Neuronal stem cell (in vitro differentiated cells): ENCODE measurements around the gene TAF1A.

Experiments
- DNase-seq: peaks from one replicate; pipeline ENCODE4 v3.0.0-alpha.2; 2013; ENCODE audit warnings: low spot score
- H2AFZ ChIP-seq: one replicate; pipeline ENCODE4 v1.6.1; 2013; ENCODE audit warnings: mild to moderate bottlenecking, low read length, inconsistent platforms
- H2AK5ac ChIP-seq: 2 replicates; pipeline ENCODE4 v1.6.1; 2013; ENCODE audit warnings: low read depth, mild to moderate bottlenecking, inconsistent platforms, low read length, moderate library complexity, mixed read lengths
- H2BK120ac ChIP-seq: 2 replicates; pipeline ENCODE4 v1.6.1; 2013; ENCODE audit warnings: low read depth, mild to moderate bottlenecking, inconsistent platforms, low read length, moderate library complexity, mixed read lengths
- H2BK12ac ChIP-seq: one replicate; pipeline ENCODE4 v1.6.1; 2013; ENCODE audit warnings: low read length, inconsistent platforms
- H2BK15ac ChIP-seq: 2 replicates; pipeline ENCODE4 v1.6.1; 2013; ENCODE audit warnings: mild to moderate bottlenecking, low read length, inconsistent platforms, mixed read lengths
- H2BK5ac ChIP-seq: one replicate; pipeline ENCODE4 v1.6.1; 2013; ENCODE audit warnings: inconsistent platforms, mild to moderate bottlenecking, low read length, moderate library complexity
- H3K14ac ChIP-seq: one replicate; pipeline ENCODE4 v1.6.1; 2013; ENCODE audit warnings: low read length, inconsistent platforms
- H3K18ac ChIP-seq: 2 replicates; pipeline ENCODE4 v1.6.1; 2013; ENCODE audit warnings: low read length, inconsistent platforms
- H3K23ac ChIP-seq: 2 replicates; pipeline ENCODE4 v1.6.1; 2013; ENCODE audit warnings: low read depth, mild to moderate bottlenecking, mixed read lengths, low read length, inconsistent platforms; ENCODE audit not compliant: poor library complexity
- H3K27ac ChIP-seq: replicated peaks from 3 replicates; pipeline ENCODE4 v1.5.1; 2013; ENCODE audit warnings: low read length, inconsistent platforms
- H3K27me3 ChIP-seq, 3 experiments: 2 replicates each; pipeline ENCODE4 v1.6.1; 2013; ENCODE audit warnings: low read length in 3 of 3, mild to moderate bottlenecking in 2 of 3, inconsistent platforms in 1 of 3, low read depth in 1 of 3, mixed read lengths in 1 of 3, moderate library complexity in 1 of 3; ENCODE audit not compliant: control insufficient read depth in 3 of 3, insufficient read depth in 3 of 3
- H3K36me3 ChIP-seq, 2 donors: replicated peaks in 1 of 2; 2 replicates each; pipeline ENCODE4 v1.6.1; 2013; ENCODE audit warnings: low read length in 2 of 2; ENCODE audit not compliant: control insufficient read depth in 2 of 2, insufficient read depth in 2 of 2
- H3K4ac ChIP-seq: 2 replicates; pipeline ENCODE4 v1.6.1; 2013; ENCODE audit warnings: inconsistent platforms, mild to moderate bottlenecking, low read length, moderate library complexity
- H3K4me1 ChIP-seq, 2 donors: 1 replicate in 1 of 2; 2 replicates in 1 of 2; pipeline ENCODE4 v1.6.1; 2013; ENCODE audit warnings: low read length in 2 of 2, low read depth in 1 of 2; ENCODE audit not compliant: control insufficient read depth in 2 of 2, insufficient read depth in 1 of 2
- H3K4me2 ChIP-seq: one replicate; pipeline ENCODE4 v1.6.1; 2013; ENCODE audit warnings: mild to moderate bottlenecking, low read length, inconsistent platforms; ENCODE audit not compliant: insufficient read depth, poor library complexity, severe bottlenecking
- H3K4me3 ChIP-seq, 2 donors: 2 replicates each; pipeline ENCODE4 v1.5.1; 2013; ENCODE audit warnings: low read length in 2 of 2, mild to moderate bottlenecking in 2 of 2, inconsistent platforms in 1 of 2, moderate library complexity in 1 of 2
- H3K79me1 ChIP-seq: one replicate; pipeline ENCODE4 v1.6.1; 2013; ENCODE audit warnings: low read depth, mild to moderate bottlenecking, inconsistent platforms, low read length, moderate library complexity
- H3K9ac ChIP-seq: one replicate; pipeline ENCODE4 v1.6.1; 2013; ENCODE audit warnings: mild to moderate bottlenecking, low read depth, low read length, inconsistent platforms; ENCODE audit not compliant: poor library complexity
- H3K9me3 ChIP-seq, 2 donors: replicated peaks in 1 of 2; 2 replicates each; pipeline versions ENCODE3 to v1.6.1; 2013; ENCODE audit warnings: low read length in 2 of 2, mild to moderate bottlenecking in 2 of 2, inconsistent platforms in 1 of 2, low read depth in 1 of 2, mixed read lengths in 1 of 2, moderate library complexity in 1 of 2; ENCODE audit not compliant: control insufficient read depth in 2 of 2, insufficient read depth in 1 of 2
- H4K8ac ChIP-seq: one replicate; pipeline ENCODE4 v1.6.1; 2013; ENCODE audit warnings: low read depth, mild to moderate bottlenecking, inconsistent platforms, low read length, moderate library complexity
- H4K91ac ChIP-seq: one replicate; pipeline ENCODE4 v1.6.1; 2013; ENCODE audit warnings: low read length, low read depth, mild to moderate bottlenecking, inconsistent platforms; ENCODE audit not compliant: poor library complexity
- WGBS, 2 donors: extraction: QIAGEN DNeasy Blood & Tissue Kit; methylation state at CpG; one replicate each; pipeline ENCODE4 v1.1.7; 2013; ENCODE audit warnings: missing lambda C conversion rate in 2 of 2, mixed read lengths in 1 of 2; ENCODE audit not compliant: insufficient read length in 2 of 2, insufficient replicate concordance in 1 of 2; ENCODE audit errors: extremely low coverage in 2 of 2; 5-methylcytosine and 5-hydroxymethylcytosine counted together

TAF1A gene

DNA sequence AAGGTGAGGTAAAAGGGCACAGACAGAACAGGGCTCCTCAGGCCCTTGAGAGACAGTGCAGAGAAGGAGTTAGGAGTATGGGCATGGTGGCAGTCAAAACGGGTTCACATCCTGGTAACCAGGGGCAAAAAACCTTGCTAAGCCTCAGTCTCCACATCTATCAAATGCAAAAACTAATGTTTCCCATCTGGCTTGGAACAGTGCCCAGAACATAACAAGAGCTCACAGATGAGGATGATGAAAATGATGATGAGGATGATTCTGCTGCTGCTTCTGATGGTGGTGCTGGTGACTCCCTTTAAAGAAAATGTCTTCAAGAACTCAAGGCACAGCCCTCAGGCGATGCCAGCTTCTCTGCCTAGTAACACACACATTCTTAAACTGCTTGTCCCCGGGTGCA, 65.9 kb downstream of the TAF1A start:
- Histone ChIP-seq H2BK12ac (no peak overlapping the region), H3K9me3 (no peaks in the 10 kb centered on the region), H3K23ac (no peak overlapping the region), H3K14ac (no peak overlapping the region), H2BK5ac (no peak overlapping the region), H2BK120ac (no peak overlapping the region), H4K91ac (no peak overlapping the region), H3K4me3 (no peak overlapping the region), H2BK15ac (no peak overlapping the region), H2AFZ (no peak overlapping the region), H3K36me3 (no peaks in the 10 kb centered on the region), H4K8ac (no peak overlapping the region), H3K4me2 (no peak overlapping the region), H3K79me1 (no peaks in the 10 kb centered on the region), H3K18ac (no peak overlapping the region), H3K4ac (no peak overlapping the region), H3K9ac (no peak overlapping the region), H3K27me3 (no peaks in the 10 kb centered on the region), H3K27ac (no peak overlapping the region), H3K4me1 (no peaks in the 10 kb centered on the region), H2AK5ac (no peak overlapping the region)
- no peak for DNase-seq
- WGBS, 2 donors: no CpG with 5 or more reads among the region's 3 CpGs

DNA sequence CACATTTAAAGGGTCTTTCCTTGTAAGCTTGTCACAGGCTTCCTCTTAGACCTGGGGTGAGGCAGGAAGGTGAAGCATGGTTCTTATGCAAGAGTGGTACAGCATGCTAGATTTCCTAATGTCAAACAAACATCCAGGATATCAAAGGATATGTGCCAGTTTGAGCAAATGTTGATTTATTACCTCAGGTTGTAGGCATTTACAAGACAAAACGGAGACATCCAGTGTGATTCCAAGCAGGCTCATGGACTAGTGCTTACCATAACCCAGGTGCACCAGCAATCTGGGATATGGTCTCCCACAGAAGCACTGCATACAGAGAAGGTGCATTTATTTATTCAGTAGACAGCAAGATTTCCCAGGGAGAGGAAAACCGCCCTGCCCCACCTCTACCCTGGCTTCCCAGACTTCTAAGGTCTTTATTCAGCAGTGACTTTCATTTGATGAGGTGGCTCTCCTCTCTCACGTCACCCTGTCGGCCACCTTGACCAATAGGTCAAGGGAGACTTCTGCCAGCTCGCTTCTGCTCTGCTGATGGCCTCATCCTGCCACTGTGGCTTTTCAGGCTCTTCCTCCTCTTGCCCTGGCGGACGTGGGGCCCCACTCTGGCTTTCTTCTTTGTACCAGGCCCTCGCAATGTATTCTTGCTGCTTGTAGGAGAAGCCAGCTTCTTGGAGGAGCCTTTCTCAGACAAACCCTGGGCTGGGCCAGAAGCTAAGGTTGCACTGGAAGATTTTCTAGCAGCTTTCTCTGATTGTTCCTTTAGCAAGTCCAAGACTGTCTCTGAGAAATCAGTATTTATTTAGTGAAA, 67.4 kb downstream of the TAF1A start:
- H3K18ac ChIP-seq: no peak overlapping the region
- H3K27ac ChIP-seq: no peak overlapping the region
- H2AFZ ChIP-seq: no peak overlapping the region
- WGBS, 2 donors: no CpG with 5 or more reads among the region's 8 CpGs
- no peak for DNase-seq
- H3K9me3 ChIP-seq: no peaks in the 10 kb centered on the region
- H3K79me1 ChIP-seq: no peaks in the 10 kb centered on the region
- no peak overlapping the region for H2BK15ac ChIP-seq
- H4K91ac ChIP-seq: no peak overlapping the region
- H3K23ac ChIP-seq: no peak overlapping the region
- no peak overlapping the region for H3K4me3 ChIP-seq
- H3K4me1 ChIP-seq: no peaks in the 10 kb centered on the region
- no peaks in the 10 kb centered on the region for H3K36me3 ChIP-seq
- H3K27me3 ChIP-seq: no peaks in the 10 kb centered on the region
- H2BK5ac ChIP-seq: no peak overlapping the region
- H2BK12ac ChIP-seq: no peak overlapping the region
- H3K14ac ChIP-seq: no peak overlapping the region
- H2AK5ac ChIP-seq: no peak overlapping the region
- H3K9ac ChIP-seq: no peak overlapping the region
- H3K4me2 ChIP-seq: no peak overlapping the region
- no peak overlapping the region for H2BK120ac ChIP-seq
- H4K8ac ChIP-seq: no peak overlapping the region
- H3K4ac ChIP-seq: no peak overlapping the region

DNA sequence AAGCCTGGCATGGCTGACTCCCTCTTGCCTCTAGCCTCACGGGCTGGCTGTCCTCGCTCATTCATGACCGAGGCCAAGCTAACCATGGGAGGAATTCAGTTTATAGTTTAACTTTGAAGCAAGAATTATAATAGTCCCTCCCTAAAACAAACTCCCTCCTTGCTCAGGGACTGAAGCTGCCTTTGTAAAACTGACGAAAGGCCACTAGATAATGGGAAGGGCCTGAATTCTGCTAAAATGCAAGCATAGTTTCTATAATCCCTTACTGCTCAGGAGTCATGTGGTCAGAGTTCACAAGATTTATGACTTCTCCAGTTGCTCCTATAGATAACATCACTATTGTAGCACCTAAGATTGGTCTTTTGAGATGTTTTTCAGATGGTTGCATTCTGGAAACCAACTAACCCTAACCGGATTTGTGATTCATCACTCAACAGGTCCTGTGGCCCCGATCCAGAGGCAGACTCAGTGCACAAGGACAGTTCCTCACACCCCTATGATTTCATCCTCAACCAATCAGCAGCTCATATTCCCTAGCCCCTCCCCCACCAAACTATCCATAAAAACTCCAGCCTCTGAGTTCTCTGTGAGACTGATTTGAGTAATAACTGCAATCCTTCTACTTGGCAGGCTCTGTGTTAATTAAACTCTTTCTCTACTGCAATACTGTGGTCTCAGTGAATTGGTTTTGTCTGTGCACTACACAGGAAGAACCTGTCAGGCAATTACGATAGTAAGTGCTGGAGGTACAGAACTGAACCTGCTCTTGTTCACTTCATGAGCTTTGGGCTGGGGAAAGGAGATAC, 68.2 kb downstream of the TAF1A start:
- Histone ChIP-seq H2BK12ac (no peak overlapping the region), H3K27me3 (no peaks in the 10 kb centered on the region), H3K4me1 (no peaks in the 10 kb centered on the region), H2BK120ac (no peak overlapping the region), H2AFZ (no peak overlapping the region), H3K14ac (no peak overlapping the region), H3K18ac (no peak overlapping the region), H3K27ac (no peak overlapping the region), H3K79me1 (no peaks in the 10 kb centered on the region), H3K4me3 (no peak overlapping the region), H4K8ac (no peak overlapping the region), H3K23ac (no peak overlapping the region), H2AK5ac (no peak overlapping the region), H3K4me2 (no peak overlapping the region), H2BK5ac (no peak overlapping the region), H3K9ac (no peak overlapping the region), H4K91ac (no peak overlapping the region), H2BK15ac (no peak overlapping the region), H3K36me3 (no peaks in the 10 kb centered on the region), H3K9me3 (no peaks in the 10 kb centered on the region), H3K4ac (no peak overlapping the region)
- no peak for DNase-seq
- no CpG with 5 or more reads among the region's 7 CpGs for WGBS, 2 donors
